Stomach (tissue), 4 donors: ENCODE results near the gene ATP6AP2.

ENCODE experiments used
- EP300 ChIP-seq: sonication (generic); formaldehyde crosslinking; IDR thresholded peaks from one replicate; pipeline ENCODE4 v1.6.1; 2017; ENCODE audit warnings: antibody characterized with exemption
- TF ChIP-seq, protein P1 (sequence below), 7 experiments: fragments of 450-650 bp in 4 of 7; fragments of 200-600 bp in 3 of 7; sonication (generic) in 3 of 7; IDR thresholded peaks; one replicate each; pipeline ENCODE4 v1.5.1; 2016 to 2019; ENCODE audit warnings: antibody characterized with exemption in 7 of 7, control low read depth in 2 of 7, mild to moderate bottlenecking in 1 of 7

DNA sequence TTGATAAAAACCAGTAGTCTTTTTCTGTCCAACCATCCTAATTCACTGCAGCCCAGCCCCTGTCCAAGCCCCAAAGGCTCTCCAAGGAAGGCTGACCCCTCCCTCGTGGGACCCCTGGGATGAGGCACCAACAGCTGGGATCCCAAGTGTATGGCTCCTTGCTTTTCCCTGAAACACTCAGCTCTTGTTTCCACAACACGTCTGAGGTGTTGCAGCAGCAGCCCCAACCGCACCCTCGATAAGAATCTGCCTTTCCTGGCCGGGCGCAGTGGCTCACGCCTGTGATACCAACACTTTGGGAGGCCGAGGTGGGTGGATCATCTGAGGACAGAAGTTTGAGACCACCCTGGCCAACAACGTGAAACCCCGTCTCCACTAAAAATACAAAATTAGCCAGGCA lies 17.0 kb upstream of the ATP6AP2 start:
- TF ChIP-seq EP300, result no peak
- TF ChIP-seq, protein P1, sequence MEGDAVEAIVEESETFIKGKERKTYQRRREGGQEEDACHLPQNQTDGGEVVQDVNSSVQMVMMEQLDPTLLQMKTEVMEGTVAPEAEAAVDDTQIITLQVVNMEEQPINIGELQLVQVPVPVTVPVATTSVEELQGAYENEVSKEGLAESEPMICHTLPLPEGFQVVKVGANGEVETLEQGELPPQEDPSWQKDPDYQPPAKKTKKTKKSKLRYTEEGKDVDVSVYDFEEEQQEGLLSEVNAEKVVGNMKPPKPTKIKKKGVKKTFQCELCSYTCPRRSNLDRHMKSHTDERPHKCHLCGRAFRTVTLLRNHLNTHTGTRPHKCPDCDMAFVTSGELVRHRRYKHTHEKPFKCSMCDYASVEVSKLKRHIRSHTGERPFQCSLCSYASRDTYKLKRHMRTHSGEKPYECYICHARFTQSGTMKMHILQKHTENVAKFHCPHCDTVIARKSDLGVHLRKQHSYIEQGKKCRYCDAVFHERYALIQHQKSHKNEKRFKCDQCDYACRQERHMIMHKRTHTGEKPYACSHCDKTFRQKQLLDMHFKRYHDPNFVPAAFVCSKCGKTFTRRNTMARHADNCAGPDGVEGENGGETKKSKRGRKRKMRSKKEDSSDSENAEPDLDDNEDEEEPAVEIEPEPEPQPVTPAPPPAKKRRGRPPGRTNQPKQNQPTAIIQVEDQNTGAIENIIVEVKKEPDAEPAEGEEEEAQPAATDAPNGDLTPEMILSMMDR (IDR thresholded peaks at IDR 0.05), result no peak
